Germinal center (tissue), 1 donor: ENCODE data around the gene OSBPL2.

ENCODE experiments used
- DNase-seq: peaks from one replicate; pipeline ENCODE4 v3.0.0; 2012; ENCODE audit warnings: mixed read lengths, low spot score

The OSBPL2 gene

DNA sequence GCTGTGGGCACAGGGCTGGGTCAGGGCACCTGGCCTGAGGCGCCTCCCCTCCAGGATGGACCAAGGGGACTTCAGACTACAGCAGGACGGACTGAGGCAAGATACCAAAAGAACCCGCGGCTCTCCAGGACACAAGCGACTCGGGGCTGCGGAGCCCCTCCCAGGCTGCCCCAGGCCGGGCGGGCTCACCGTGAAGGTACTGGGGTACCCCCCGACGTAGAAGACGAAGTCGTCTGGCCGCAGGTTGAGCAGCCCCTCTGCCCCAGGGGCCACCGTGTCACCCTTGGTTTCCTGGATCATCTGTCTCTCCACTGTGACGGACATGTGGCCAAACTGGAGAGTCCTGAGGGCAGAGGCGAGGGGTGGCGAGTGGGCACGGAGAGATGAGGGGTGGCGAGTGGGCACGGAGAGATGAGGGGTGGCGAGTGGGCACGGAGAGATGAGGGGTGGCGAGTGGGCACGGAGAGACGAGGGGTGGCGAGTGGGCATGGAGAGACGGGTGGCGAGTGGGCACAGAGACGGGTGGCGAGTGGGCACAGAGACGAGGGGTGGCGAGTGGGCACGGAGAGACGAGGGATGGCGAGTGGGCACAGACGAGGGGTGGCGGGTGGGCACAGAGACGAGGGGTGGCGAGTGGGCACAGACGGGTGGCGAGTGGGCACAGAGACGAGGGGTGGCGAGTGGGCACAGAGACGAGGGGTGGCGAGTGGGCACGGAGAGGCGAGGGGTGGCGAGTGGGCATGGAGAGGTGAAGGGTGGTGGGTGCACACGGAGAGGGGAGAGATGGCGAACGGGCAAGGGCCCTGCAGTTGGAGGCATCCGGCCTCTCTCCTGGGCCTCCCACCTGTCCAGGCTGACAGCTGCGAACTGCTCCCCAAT lies 75.4 kb downstream of the OSBPL2 start:
- no peak for DNase-seq

GRCh38 chr20:62314339-62314638 lies 76.0 kb downstream of the OSBPL2 start:
- no peak for DNase-seq

- no peak for DNase-seq
Observed at GRCh38 chr20:62314711-62315302, 76.5 kb downstream of the OSBPL2 start.

- DNase-seq = no peak
Observed at GRCh38 chr20:62315773-62316172, 77.5 kb downstream of the OSBPL2 start.

DNA sequence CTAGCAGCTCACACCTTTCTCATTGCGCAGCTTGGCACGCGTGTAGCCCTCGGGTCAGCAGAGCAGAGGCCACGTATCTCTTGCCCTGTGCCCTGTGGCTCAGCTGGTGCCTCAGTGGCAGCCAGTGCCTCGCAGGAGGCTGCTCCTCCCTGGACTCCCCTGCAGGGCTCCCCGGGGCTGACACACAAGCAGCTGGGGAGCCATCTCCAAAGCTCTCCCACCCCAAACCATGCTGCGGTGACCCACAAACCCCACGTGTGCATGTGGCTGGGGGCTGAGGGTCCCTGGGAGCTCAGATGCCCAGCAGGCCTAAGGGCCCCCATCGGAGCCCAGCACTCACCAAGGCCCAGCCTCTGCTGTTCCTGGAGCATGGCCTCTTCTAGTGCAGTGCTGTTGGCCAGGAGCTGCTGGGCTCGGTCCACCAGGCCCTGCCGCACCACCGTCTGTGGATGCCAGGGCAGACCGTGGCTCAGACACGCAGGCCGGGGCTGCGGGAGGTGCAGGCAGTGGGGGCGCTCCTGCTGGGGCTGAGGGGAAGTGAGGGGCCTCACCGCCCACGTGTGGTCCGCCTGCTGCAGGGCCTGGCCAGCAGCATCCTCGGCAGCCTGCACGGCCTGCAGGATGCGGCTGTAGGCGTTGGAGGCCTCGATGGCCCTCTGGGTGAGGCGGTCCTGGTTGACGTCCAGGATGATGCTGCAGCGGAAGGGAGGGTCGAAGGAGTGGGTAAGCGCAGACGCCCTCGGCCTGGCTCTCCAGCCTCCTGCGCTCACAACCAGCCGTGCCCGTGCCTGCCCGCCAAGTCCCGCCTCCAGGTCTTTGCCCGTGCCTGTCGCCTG lies 78.2 kb downstream of the OSBPL2 start:
- DNase-seq = no peak

GRCh38 chr20:62317167-62317655 lies 78.9 kb downstream of the OSBPL2 start:
- DNase-seq = no peak

DNA sequence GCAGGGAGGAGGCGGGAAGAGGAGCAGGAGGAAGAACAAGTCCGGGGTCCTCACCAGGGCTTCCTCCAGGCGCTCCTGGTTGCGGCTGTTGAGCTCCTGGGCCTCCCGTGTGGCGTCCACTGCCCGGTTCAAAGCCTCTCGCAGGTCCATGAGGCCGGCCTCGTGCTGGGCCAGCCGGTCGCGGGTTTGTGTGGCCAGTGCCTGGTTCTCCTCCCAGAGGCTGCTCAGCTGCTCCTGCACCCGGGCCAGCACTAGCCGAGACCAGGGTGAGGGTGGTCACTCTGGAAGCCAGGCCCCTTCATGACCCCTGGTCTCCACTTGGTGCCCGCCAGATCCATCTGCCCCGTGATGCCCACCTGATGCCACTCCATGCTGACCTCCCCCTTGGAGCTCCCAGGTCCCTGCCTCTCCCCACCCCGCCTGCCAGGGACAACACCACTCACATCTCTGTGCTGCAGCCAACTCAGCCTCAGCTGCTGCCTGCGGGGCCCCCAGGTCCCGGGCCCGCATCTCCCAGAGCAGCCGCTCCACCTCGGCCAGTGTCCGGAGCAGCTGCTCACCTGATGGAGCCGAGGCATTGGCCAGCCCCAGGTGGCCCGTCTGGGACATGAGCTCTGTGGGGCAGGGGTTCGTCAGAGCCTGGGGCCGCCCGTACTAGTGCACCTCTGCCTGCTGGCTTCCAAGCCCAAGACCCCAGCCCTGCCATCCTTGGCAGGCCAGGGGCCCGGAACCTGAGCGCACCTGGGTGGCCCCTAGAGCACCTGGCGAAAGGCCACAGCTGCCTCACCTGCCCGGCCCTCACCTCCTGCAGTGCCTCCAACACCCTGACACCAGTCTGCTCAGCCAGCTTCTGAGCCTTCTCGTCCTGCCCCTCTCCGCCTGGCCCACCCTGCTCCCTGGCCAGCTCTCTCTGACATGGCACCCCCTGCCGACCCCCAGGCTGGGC lies 80.4 kb downstream of the OSBPL2 start:
- DNase-seq = no peak

DNA sequence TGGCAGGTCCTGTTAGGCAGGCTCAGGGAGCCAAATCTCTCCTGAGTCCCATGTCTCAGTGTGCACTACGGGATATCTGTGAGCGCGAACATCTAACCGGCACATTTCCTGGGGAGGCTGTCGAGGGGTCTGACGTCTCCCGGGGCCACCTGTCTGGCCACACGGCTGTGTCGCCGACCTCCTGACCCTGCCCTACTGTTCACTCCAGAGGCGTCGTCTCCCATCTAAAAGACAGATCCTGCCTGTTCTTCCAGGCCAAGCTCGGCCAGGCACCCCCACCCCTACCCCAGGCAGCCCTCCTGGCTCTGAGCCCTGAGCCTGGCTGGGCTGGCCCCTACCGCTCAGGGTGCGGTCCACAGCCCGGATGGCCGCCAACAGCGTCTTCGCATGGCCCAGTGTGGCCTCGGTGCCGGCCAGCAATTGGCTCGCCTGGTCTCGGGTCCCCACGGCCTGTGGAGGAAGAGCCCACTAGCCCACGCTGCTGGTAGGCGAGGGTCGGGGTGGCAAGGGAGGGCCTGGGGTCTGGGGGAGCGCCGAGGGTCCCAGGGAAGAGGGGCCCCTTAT lies 81.1 kb downstream of the OSBPL2 start:
- no peak for DNase-seq

- DNase-seq = no peak
Observed at GRCh38 chr20:62320581-62321354, 82.4 kb downstream of the OSBPL2 start.

- peak; percentile 57 for DNase-seq
Observed at GRCh38 chr20:62321521-62321948, 83.2 kb downstream of the OSBPL2 start.

GRCh38 chr20:62321975-62322374 lies 83.7 kb downstream of the OSBPL2 start:
- no peak for DNase-seq

- no peak for DNase-seq
Observed at GRCh38 chr20:62322492-62323041, 84.2 kb downstream of the OSBPL2 start.

DNA sequence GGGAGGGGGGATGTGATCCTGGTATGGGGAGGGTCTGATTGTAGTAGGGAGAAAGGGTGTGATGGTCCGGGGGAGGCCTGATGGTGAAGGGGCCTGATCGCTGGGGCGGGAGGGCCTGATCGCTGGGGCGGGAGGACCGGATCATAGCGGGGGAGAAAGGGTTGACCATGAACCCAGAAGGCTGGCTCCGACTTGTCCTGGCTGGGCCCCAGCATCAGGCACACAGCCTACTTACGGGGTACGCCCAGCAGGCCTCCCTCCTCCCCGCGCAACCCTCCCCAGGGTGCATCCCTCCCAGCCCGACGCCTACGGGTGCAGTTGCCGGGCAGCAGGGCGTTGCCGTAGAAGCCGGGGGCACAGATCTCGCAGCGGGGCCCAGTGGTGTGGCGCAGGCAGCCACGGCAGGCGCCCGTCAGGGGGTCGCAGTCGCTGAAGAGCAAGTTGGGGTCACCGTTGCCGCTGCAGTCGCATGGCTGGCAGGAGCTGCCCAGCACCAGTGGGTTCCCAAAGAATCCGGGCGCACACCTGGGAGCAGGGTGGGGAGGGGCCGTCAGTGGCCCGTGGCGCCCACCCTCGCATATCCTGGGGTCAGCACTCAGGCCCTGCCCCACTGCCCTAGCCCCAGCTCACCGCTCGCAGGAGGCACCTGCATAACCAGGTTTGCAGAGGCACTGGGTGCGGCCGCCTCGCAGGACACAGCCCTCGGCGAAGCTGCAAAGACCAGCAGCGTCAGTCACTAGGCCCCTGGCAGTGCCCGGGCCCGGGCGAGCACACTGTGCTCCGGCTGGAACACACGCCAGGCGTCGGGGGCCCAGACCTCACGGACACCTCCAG lies 85.0 kb downstream of the OSBPL2 start:
- no peak for DNase-seq

- DNase-seq = no peak
Observed at GRCh38 chr20:62323980-62324906, 85.9 kb downstream of the OSBPL2 start.

DNA sequence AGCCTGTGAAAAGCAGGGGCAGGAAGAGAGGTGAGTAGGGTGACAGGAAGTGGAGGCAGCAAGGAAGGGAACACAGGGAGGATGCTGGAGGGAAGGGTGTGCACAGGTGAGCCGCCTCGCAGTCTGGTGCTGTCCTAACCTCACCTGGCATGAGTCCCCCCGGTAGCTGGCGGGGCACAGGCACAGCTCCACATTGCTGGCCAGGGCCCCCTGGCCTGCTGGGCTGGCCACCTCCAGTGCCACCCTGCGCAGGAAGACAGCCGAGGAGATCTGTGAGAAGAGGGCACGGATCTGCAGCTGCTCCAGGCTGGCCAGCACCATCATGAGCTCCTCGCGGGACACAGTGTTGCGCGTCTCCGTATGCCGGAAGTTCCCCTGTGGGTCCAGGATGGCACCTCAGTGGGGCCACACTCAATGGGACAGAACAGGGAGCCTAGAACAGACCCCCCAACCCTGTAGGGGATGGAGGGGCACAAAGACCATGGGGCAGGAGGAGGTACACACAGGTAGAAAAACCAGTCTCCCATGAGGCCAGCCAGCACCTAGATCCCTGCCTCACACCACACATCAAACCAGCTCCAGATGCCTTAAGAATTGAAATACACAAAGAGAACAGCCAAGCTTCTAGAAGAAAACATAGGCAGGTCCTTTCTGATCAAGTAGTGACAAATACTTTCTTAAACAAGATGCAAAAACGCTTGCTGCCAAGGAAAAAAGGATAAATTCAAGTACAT lies 87.0 kb downstream of the OSBPL2 start:
- no peak for DNase-seq

DNA sequence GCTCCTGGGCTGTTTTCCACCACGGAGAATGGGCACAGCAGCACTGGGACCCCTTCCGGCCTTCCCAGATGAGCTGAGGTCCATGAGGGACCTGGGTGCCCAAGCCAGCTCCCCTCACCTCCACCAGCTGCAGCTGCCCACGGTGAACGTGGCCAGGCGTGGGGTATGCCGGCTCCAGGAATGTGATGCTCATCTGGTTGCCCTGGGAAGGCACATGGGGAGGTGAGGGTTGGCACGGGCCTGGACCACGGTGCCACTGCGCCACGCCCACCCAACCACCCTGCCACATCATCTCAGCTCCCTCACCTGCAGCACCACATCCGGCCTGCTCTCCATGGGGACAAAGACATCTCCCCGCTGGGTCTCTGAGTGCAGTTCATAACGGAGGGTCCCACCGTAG lies 88.2 kb downstream of the OSBPL2 start:
- no peak for DNase-seq

- no peak for DNase-seq
Observed at GRCh38 chr20:62326959-62327725, 88.8 kb downstream of the OSBPL2 start.
